Suprapubic skin (tissue), 4 donors: ENCODE measurements around the gene CNOT2.

Experiments used
- CTCF ChIP-seq, 2 donors: fragments of 200-600 bp in 1 of 2; fragments of 450-650 bp in 1 of 2; sonication (generic) in 1 of 2; IDR thresholded peaks; one replicate each; pipeline ENCODE4 v1.5.1; 2016 to 2019; ENCODE audit warnings: antibody characterized with exemption in 2 of 2, mild to moderate bottlenecking in 1 of 2, moderate library complexity in 1 of 2
- POLR2A ChIP-seq, 2 donors: fragments of 450-650 bp; IDR thresholded peaks; one replicate each; pipeline ENCODE4 v1.6.1; 2017; ENCODE audit warnings: antibody characterized with exemption in 2 of 2, mild to moderate bottlenecking in 2 of 2, moderate library complexity in 2 of 2
- POLR2AphosphoS5 ChIP-seq, 3 donors: sonication (generic); formaldehyde crosslinking; IDR thresholded peaks; one replicate each; pipeline ENCODE4 v1.6.1; 2017; ENCODE audit warnings: antibody characterized with exemption in 3 of 3

DNA sequence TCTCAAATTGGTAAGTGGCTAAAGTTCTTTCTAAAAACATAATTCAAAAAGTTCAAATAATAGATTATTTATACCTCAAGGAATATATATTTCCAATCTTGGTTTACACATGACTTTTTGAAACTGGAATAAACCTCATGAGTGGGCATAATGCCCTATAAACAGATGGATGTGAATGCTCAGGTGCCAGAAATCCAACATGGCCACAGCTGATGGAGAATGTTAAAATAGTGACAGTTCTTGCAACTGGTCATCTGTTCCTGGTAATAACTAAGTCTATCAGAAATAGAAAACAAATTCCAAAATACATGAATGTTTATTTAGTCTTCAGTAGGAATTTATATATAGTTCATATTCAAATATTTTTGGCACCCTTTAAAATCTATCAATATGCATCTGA, 21.6 kb upstream of the CNOT2 start:
- TF ChIP-seq CTCF (IDR thresholded peaks at IDR 0.05) (no peak), POLR2A (IDR thresholded peaks at IDR 0.05) (no peak), POLR2AphosphoS5 (IDR thresholded peaks at IDR 0.05) (no peak)
